Measurements from ENCODE around the gene ABHD17A.

DNA sequence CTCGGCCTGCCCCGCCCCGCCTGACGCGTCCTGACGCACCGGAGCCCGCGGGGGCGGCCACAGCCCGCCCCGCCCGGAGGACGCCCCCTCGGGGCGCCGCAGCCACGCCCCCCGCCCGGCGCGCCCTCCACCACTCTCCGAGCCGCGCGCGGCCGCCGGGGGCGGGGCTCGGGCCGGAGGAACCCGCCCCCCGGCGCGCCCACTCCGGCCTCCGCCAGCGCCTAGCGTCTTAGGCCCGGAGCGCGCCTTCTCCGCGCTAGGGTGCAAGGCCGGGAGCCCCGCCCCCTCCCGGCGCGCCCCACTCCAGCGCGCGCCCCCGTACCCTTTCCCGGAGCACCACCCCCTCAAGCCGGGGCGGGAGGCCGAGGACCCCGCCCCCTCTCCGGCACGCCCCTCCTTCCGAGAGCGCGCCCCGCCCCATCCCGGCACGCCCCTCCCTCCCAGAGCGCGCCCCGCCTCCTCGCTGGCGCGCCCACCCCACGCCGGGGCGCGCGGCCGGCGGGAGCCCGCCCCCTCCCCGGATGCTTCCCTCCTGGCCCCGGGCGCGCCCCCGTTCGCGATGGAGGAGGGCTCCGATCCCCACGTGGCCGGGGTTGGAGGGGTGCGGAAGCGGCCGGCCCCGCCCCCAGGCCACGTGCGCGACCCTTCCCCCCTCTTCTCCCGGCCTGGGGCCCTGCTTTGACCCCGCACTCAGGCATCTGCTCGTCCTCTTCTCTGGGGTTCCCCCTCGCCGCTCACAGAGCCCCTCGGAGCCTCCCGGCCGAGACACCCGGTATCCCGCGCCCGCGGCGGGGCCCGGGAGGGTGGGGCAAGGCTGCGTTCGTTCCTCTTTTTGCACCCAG, 21.4 kb downstream of the ABHD17A start:
- no peak for TF ChIP-seq CTCF (IDR thresholded peaks at IDR 0.05)
- TF ChIP-seq POLR2A (IDR thresholded peaks at IDR 0.05): no peak
- no peak for TF ChIP-seq EP300 (IDR thresholded peaks at IDR 0.05)
- TF ChIP-seq POLR2AphosphoS5 (IDR thresholded peaks at IDR 0.05): peak in 1 of 4 donors; percentile 44
